Nephron (organoid): ENCODE data around the gene OSTM1.
A peak's percentile ranks its signal among the peaks of the same experiment; 100 is the strongest.

ENCODE experiments used
- H3K27ac Mint-ChIP-seq, 3 experiments: 2 replicates each; pipeline ENCODE4 v1.8.0; 2020; ENCODE audit warnings: mixed read lengths in 3 of 3, mild to moderate bottlenecking in 2 of 3, moderate library complexity in 1 of 3
- H3K27me3 Mint-ChIP-seq: 2 replicates; pipeline ENCODE4 v1.8.0; 2021; ENCODE audit warnings: low read depth, mild to moderate bottlenecking, moderate library complexity, mixed read lengths
- H3K36me3 Mint-ChIP-seq: 2 replicates; pipeline ENCODE4 v1.8.0; 2020; ENCODE audit warnings: low read depth, mixed read lengths
- H3K4me1 Mint-ChIP-seq: 2 replicates; pipeline ENCODE4 v1.8.0; 2020; ENCODE audit warnings: mixed read lengths
- H3K4me3 Mint-ChIP-seq, 3 experiments: 2 replicates each; pipeline ENCODE4 v1.8.0; 2020; ENCODE audit warnings: mild to moderate bottlenecking in 3 of 3, mixed read lengths in 3 of 3, moderate library complexity in 2 of 3
- H3K9me3 Mint-ChIP-seq: 2 replicates; pipeline ENCODE4 v1.8.0; 2020; ENCODE audit warnings: mixed read lengths
- CTCF ChIP-seq, 3 experiments: fragments of 200-600 bp; sonication (generic); IDR thresholded peaks; one replicate each; pipeline ENCODE4 v1.5.0; 2021; ENCODE audit warnings: antibody characterized with exemption in 3 of 3; ENCODE audit not compliant: unreplicated experiment in 3 of 3

OSTM1 gene

DNA sequence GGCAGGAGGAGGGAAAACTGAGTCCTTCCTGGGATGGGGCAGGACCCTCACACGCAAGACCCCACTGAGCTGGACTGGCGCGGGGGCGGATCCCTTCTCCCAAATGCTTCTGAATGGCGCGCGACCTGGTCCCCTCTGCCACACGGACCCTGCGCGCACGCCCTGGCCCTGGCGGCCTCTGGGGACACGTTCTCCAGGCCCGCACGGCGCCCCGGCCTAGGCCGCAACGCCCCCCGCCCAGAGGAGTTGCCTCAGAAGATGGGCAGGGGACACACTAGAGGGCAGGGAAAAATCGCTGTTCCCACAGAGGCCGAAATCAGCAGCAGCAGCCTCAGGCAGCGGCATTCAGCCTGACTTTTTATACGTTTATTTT, 45.2 kb upstream of the OSTM1 start:
- Mint-ChIP-seq H3K4me3 (peak overlapping the region in 2 of 3 experiments; percentile 51 to 52), H3K9me3 (peaks cover 6% of the 10 kb centered on the region), H3K27ac (no peak overlapping the region), H3K4me1 (peaks cover 31% of the 10 kb centered on the region), H3K36me3 (no peaks in the 10 kb centered on the region), H3K27me3 (peaks cover 100% of the 10 kb centered on the region)
- TF ChIP-seq CTCF (IDR thresholded peaks at IDR 0.05; ENCODE audit: unreplicated experiment in 3 of 3): no peak

- Mint-ChIP-seq H3K27me3 (peaks cover 100% of the 10 kb centered on the region), H3K36me3 (no peaks in the 10 kb centered on the region), H3K4me1 (peaks cover 38% of the 10 kb centered on the region), H3K9me3 (peaks cover 6% of the 10 kb centered on the region), H3K27ac (no peak overlapping the region), H3K4me3 (peak overlapping the region; percentile 74 to 87 (median 87))
- no peak for TF ChIP-seq CTCF (IDR thresholded peaks at IDR 0.05; ENCODE audit: unreplicated experiment in 3 of 3)
Measured at GRCh38 chr6:108118810-108119768, 44.5 kb upstream of the OSTM1 start.

DNA sequence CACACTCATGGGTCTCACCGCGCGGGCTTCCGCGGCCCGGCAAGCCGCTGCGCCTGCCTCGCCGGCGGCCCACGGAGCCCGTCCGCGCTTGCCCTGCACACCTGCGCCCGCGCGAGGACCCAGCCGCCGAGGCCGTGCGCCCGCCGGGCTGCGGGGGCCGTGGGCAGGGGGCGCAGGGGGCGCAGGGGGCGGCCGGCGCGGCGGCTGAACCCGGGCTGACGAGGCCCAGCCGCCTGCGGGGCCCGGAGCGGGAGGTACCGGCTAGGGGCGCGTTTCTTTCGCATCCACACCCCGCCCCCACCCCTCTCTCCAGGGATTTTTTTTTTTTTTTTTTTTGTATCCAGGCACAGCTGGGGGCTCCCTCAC, 43.8 kb upstream of the OSTM1 start:
- peaks cover 100% of the 10 kb centered on the region for H3K27me3 Mint-ChIP-seq
- no peak for TF ChIP-seq CTCF (IDR thresholded peaks at IDR 0.05; ENCODE audit: unreplicated experiment in 3 of 3)
- H3K9me3 Mint-ChIP-seq: peaks cover 6% of the 10 kb centered on the region
- no peak overlapping the region for H3K27ac Mint-ChIP-seq
- H3K36me3 Mint-ChIP-seq: no peaks in the 10 kb centered on the region
- H3K4me1 Mint-ChIP-seq: peaks cover 38% of the 10 kb centered on the region
- H3K4me3 Mint-ChIP-seq: peak overlapping the region; percentile 74 to 87 (median 87)

DNA sequence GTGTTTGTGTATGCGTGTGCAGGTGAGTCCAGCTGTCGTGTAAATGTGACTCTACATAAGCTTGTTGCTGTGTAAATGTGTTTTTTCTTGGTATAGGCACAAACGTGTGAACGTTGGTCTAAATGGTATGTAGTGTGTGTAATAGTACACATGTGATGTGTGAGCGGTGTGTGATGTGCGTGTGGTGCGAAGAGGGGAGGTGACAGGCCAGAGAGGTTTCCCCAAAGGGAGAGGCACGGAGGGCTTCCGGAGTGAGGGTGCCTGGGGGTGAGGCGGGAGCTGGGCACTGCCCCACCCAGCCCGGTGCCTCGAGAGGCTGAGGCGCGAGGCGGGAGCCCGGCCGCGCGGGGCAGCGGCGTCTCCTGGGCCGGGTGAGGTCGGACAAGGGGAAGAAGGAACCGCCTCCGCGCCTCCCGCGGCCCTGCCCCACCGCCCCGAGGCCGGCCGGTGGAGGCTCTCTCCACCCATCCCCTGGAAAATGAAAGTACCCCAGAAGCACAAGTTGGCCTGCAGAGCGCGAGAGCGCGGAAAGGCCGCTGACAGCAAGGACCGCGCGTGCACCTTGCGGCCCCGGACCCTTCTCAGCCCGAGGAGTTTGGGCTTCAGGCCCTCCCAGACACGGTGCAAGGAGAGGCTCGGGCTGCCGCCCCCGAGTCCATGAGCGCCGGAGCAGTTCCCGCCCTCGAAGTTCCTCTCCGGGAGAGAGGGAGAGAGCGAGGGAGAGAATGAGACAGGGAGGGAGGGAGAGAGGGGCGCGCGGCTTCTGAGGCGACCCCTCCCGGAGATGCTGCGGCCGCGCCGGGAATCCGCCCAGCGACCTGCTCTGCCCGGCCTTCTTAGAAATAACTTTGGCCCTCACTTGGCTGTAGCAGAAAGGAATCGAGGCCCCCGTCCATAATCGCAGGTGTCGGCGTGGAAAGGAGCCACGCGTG, 43.2 kb upstream of the OSTM1 start:
- peaks cover 38% of the 10 kb centered on the region for H3K4me1 Mint-ChIP-seq
- no peaks in the 10 kb centered on the region for H3K36me3 Mint-ChIP-seq
- peaks cover 6% of the 10 kb centered on the region for H3K9me3 Mint-ChIP-seq
- peak overlapping the region; percentile 71 to 86 (median 83) for H3K4me3 Mint-ChIP-seq
- peaks cover 100% of the 10 kb centered on the region for H3K27me3 Mint-ChIP-seq
- H3K27ac Mint-ChIP-seq: no peak overlapping the region
- no peak for TF ChIP-seq CTCF (IDR thresholded peaks at IDR 0.05; ENCODE audit: unreplicated experiment in 3 of 3)

DNA sequence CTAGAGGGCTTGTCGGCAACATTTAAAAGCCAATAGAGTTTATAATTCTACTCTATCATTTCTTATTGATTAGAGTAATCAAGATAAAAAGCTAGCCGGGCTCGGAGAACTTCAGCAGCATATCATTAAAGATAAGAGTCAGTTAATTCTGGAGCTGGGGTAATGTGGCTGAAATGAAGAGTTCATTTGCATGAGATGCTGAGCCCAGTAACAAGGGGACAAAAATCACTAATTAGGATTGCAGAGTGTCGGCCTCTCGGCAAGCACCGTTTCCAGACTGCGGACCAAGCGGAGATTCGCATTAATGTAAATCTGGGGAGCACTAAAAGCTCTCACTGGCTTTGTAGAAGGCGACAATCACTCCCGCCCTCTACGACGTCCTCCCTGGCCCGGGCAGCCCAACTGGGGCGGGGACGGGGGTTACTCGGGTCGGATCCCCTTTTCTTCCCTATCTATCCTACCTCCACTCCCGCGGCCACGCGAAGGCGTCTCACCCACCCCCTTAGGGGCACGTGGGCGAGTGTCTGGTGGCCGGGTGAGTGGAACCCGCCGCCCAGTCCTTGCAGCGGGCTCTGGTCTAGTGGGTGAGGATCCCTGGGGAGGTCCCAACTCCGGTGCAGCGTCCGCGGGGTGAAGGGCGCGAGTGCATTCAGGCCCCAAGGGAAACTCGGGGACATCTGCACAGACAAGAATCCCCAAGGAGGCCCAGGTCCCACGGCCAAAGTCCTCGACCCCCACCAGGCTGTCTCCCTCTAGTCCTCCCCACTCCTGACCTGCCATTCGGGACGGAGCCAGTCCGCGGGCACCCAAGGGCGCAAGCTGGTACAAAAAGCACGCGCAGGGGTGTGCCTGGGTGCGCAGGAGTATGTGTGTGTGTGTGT, 42.2 kb upstream of the OSTM1 start:
- Mint-ChIP-seq H3K27ac (no peak overlapping the region), H3K36me3 (no peaks in the 10 kb centered on the region), H3K27me3 (peaks cover 100% of the 10 kb centered on the region), H3K4me1 (peaks cover 38% of the 10 kb centered on the region), H3K4me3 (peak overlapping the region; percentile 71 to 86 (median 83)), H3K9me3 (peaks cover 6% of the 10 kb centered on the region)
- TF ChIP-seq CTCF (IDR thresholded peaks at IDR 0.05; ENCODE audit: unreplicated experiment in 3 of 3): no peak
